HG03097 (cell line): ENCODE data around the gene ZCCHC10.
"Not testable (repeated sequence)": the region's sequence is repeated elsewhere in the genome, so short reads cannot be mapped to it uniquely, and the experiment has no call there.

Source experiments
- ATAC-seq: cut with Tn5 transposase; IDR thresholded peaks from one replicate; pipeline ENCODE4 v1.9.1; 2021; ENCODE audit not compliant: unreplicated experiment, low FRiP score

Gene ZCCHC10

GRCh38 chr5:132979976-132980375, 46.4 kb downstream of the ZCCHC10 start:
- no peak for ATAC-seq

- no peak for ATAC-seq
Observed at GRCh38 chr5:132979367-132979940, 46.9 kb downstream of the ZCCHC10 start.

GRCh38 chr5:132976852-132977251, 49.5 kb downstream of the ZCCHC10 start:
- ATAC-seq, result no peak

DNA sequence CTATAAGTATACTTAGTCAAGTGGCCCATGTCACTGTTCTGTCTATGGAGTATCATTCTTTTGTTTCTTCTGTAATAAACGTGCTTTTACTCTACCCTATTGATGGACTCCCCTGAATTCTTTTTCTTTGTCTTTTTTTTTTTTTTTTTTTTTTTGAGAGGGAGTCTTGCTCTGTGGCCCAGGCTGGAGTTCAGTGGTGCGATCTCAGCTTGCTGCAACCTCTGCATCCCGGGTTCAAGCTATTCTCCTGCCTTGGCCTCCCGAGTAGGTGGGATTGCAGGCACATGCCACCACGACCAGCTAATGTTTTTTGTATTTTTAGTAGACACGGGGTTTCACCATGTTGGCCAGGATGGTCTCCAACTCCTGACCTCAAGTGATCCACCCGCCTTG, 53.9 kb downstream of the ZCCHC10 start:
- ATAC-seq, result not testable (repeated sequence)

GRCh38 chr5:132971483-132972435, 54.6 kb downstream of the ZCCHC10 start:
- no peak for ATAC-seq

GRCh38 chr5:132965120-132965519, 61.2 kb downstream of the ZCCHC10 start:
- no peak for ATAC-seq

GRCh38 chr5:132963171-132964104, 62.9 kb downstream of the ZCCHC10 start, which contains the start of gene AFF4:
AFF4 (minus strand) TSS chr5:132963634; CDS start chr5:132937189, 26,445 bp downstream.
- peak; percentile 92 for ATAC-seq

DNA sequence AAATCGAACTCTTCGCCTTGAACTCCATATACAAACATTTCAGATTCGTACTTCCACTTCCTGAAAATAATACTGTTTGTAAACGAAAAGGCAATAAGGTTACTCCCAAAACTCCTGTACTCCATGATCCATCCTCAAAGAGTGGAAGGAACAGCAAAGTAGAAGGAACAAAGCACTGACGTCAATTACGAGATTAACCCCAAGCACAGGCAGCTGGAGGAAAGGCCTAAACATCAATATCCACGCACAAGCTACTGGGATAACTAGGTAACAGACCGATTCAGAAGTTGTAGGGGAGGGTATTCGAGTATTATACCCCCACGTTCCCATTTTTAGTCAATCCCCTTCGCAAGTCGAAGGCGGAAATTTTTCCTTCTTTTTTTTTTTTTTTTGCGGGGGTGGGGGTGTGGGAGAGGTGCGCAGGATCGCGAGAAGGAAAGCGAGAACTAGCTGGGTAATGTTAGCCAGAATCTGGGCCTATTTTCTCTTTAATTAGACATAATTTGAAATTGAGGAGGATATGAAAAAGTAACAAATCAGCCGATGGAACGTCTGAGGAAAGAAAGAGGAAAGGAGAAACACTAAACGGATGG, 63.8 kb downstream of the ZCCHC10 start:
- ATAC-seq, result no peak

DNA sequence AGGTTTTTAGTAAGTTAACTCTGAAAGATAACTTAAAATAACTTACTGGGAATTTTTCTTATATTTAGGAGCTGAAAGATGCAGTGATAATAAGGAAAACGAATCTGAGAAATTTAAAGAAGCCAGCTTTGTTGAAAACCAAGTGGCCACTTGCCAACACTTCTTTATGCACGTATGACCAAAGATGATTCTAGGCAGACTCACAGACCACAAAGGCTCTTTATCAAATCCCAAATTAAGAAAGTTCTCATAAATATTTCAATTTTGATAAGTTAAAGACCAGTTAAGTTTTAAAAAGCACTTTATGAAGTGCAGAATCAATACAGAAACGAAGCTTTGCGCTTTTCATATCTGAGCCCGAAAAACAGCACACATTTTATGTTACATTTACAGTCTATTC, 64.5 kb downstream of the ZCCHC10 start:
- ATAC-seq, result no peak

- not testable (repeated sequence) for ATAC-seq
Observed at GRCh38 chr5:132961123-132961815, 65.1 kb downstream of the ZCCHC10 start.

GRCh38 chr5:132956166-132956799, 70.1 kb downstream of the ZCCHC10 start:
- ATAC-seq, result not testable (repeated sequence)

- ATAC-seq, result no peak
Observed at GRCh38 chr5:132953710-132954109, 72.6 kb downstream of the ZCCHC10 start.

DNA sequence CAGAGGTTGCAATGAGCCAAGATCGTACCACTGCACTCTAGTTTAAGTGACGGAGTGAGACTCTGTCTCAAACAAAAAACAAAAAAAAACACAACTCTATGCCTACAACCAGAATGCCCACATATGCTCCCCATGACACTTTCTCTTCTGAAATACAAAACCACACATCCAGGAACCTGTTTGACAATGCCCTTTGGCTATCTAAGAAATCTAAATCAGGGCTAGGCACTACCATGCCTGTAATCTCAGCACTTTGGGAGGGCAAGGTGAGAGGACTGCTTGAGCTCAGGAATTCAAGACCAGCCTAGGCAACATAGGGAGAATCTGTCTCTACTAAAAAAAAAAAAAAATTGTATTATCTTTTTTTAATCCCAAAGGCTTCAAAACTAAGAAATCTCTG, 73.5 kb downstream of the ZCCHC10 start:
- no peak for ATAC-seq

DNA sequence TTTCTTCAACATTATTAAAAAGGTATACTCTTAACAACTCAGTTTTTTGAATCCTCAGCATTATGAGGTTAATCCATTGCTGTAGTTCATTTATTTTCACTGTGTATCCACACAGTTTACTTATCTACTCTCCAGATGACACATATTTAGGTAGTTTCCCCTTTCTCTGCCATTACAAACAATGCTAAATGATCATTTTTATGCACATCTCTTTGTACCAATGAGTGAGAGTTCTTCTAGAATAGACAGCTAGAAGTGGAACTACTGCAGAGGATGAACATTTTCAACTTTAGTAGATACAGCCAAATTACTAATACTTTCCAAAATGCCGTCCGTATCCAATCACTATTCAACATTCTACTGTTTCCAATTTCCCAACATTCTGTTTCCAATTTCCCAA, 74.5 kb downstream of the ZCCHC10 start:
- ATAC-seq, result no peak

GRCh38 chr5:132949136-132949535, 77.2 kb downstream of the ZCCHC10 start:
- ATAC-seq, result no peak

DNA sequence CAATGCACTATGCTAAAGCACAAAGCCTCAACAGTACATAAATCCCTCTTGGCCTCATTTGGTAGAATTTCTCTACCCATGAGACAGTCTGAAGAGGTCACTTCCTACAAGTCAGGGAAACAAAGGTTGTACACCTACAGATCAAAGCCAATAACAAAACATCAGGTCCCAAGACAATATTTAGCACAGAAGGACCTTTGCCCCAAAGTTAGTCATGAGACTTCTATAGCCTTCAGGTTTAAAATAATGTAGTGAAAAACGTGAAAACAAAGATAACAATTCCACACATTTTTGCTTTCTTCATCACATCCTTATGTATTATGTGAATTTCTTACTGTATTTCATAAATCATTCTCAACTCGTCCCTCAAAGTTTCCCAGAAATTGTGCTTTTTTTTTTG, 78.7 kb downstream of the ZCCHC10 start:
- ATAC-seq, result no peak
